Skeletal muscle tissue (tissue), 4 donors: Measurements from ENCODE around the gene NAT8L. TPM values are rescaled to one million over a fixed set of nuclear protein-coding genes. Genes with fewer than 3 reads are reported as not detected.

Experiments
- H3K27ac ChIP-seq: one replicate; pipeline ENCODE4 v1.7.0; 2013; ENCODE audit warnings: mild to moderate bottlenecking, low read depth, low read length, inconsistent platforms
- H3K27me3 ChIP-seq, 3 donors: one replicate each; pipeline ENCODE4 v1.7.0; 2013; ENCODE audit warnings: low read length in 3 of 3; ENCODE audit not compliant: control insufficient read depth in 3 of 3, insufficient read depth in 3 of 3
- H3K36me3 ChIP-seq, 3 donors: one replicate each; pipeline ENCODE4 v1.7.0; 2013; ENCODE audit warnings: low read length in 3 of 3; ENCODE audit not compliant: control insufficient read depth in 3 of 3, insufficient read depth in 3 of 3
- H3K4me1 ChIP-seq, 3 donors: one replicate each; pipeline ENCODE4 v1.7.0; 2013; ENCODE audit warnings: low read length in 3 of 3, mild to moderate bottlenecking in 3 of 3; ENCODE audit not compliant: control insufficient read depth in 3 of 3, insufficient read depth in 3 of 3
- H3K4me3 ChIP-seq, 3 donors: one replicate each; pipeline ENCODE4 v1.7.0; 2013; ENCODE audit warnings: low read length in 3 of 3
- H3K9ac ChIP-seq, 3 donors: one replicate each; pipeline ENCODE4 v1.7.0; 2013; ENCODE audit warnings: low read length in 3 of 3, mild to moderate bottlenecking in 3 of 3, moderate library complexity in 2 of 3, low read depth in 1 of 3
- H3K9me3 ChIP-seq, 3 donors: one replicate each; pipeline ENCODE4 v1.7.0; 2013; ENCODE audit warnings: low read length in 3 of 3; ENCODE audit not compliant: control insufficient read depth in 3 of 3
- total RNA-seq: library from RNA; depleted of rRNA; stranded (reverse); fragments of >200 nt; gene quantifications from one replicate; pipeline ENCODE4 v1.2.3, GENCODE V29; 2014
- donor health status: Osteomylitis.

NAT8L gene
- total RNA-seq, 1 donor from 2014 or later, result 1.0 TPM

- Histone ChIP-seq H3K9ac (peak overlapping the region in 1 of 3 donors; percentile 10), H3K4me1 (peaks cover under 1 to 3% (median 3%) of the 10 kb centered on the region in 3 donors), H3K4me3 (no peak overlapping the region), H3K27ac (no peak overlapping the region), H3K9me3 (no peaks in the 10 kb centered on the region), H3K36me3 (no peaks in the 10 kb centered on the region), H3K27me3 (peaks cover 10 to 16% (median 12%) of the 10 kb centered on the region in 3 donors)
Observed at GRCh38 chr4:2036327-2036726, 22.8 kb upstream of the NAT8L start.

DNA sequence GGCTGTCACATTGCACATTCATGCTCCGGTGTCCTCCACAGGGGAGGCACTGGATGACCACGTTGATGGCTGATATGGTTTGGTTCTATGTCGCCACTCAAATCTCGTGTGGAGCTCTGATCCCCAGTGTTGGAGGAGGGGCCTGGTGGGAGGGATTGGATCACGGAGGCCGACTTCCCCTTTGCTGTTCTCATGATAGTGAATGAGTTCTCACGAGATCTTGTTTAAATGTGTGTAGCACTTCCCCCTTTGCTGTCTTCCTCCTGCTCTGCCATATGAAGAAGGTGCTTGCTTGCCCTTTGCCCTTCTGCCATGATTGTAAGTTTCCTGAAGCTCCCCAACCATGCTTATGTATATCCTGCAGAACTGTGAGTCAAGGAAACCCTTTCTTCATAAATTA lies 22.3 kb upstream of the NAT8L start:
- no peak overlapping the region for H3K27ac ChIP-seq
- H3K4me1 ChIP-seq, result peaks cover 6 to 8% (median 6%) of the 10 kb centered on the region in 3 donors
- no peak overlapping the region for H3K4me3 ChIP-seq
- no peaks in the 10 kb centered on the region for H3K9me3 ChIP-seq
- peaks cover 15 to 21% (median 17%) of the 10 kb centered on the region in 3 donors for H3K27me3 ChIP-seq
- H3K36me3 ChIP-seq, result no peaks in the 10 kb centered on the region
- no peak overlapping the region for H3K9ac ChIP-seq

GRCh38 chr4:2040391-2041238 lies 18.5 kb upstream of the NAT8L start:
- Histone ChIP-seq H3K4me3 (peak overlapping the region in 1 of 3 donors; percentile 65), H3K9ac (no peak overlapping the region), H3K27me3 (peaks cover 29 to 41% (median 41%) of the 10 kb centered on the region in 3 donors)

GRCh38 chr4:2041239-2042130 lies 17.6 kb upstream of the NAT8L start:
- Histone ChIP-seq H3K4me3 (peak overlapping the region; percentile 63 to 65 (median 64)), H3K36me3 (no peaks in the 10 kb centered on the region), H3K9ac (no peak overlapping the region), H3K9me3 (no peaks in the 10 kb centered on the region), H3K4me1 (peaks cover 6 to 17% (median 8%) of the 10 kb centered on the region in 3 donors), H3K27ac (no peak overlapping the region), H3K27me3 (peaks cover 30 to 42% (median 35%) of the 10 kb centered on the region in 3 donors)

More at GRCh38 chr4:2040391-2041238, 18.5 kb upstream of the NAT8L start:
- no peak overlapping the region for H3K27ac ChIP-seq
- no peaks in the 10 kb centered on the region for H3K36me3 ChIP-seq
- H3K4me1 ChIP-seq, result peaks cover 6 to 11% (median 8%) of the 10 kb centered on the region in 3 donors
- H3K9me3 ChIP-seq, result no peaks in the 10 kb centered on the region

GRCh38 chr4:2042204-2042946 lies 16.8 kb upstream of the NAT8L start:
- Histone ChIP-seq H3K9ac (no peak overlapping the region), H3K9me3 (no peaks in the 10 kb centered on the region), H3K4me3 (peak overlapping the region in 1 of 3 donors; percentile 64), H3K4me1 (peaks cover 6 to 17% (median 8%) of the 10 kb centered on the region in 3 donors), H3K27me3 (peaks cover 31 to 42% (median 34%) of the 10 kb centered on the region in 3 donors), H3K27ac (no peak overlapping the region), H3K36me3 (no peaks in the 10 kb centered on the region)

GRCh38 chr4:2042947-2043395 lies 16.2 kb upstream of the NAT8L start:
- H3K36me3 ChIP-seq, result no peaks in the 10 kb centered on the region
- peaks cover 37 to 42% (median 38%) of the 10 kb centered on the region in 3 donors for H3K27me3 ChIP-seq
- no peak overlapping the region for H3K9ac ChIP-seq
- H3K4me3 ChIP-seq, result no peak overlapping the region
- peaks cover 6 to 17% (median 8%) of the 10 kb centered on the region in 3 donors for H3K4me1 ChIP-seq
- no peaks in the 10 kb centered on the region for H3K9me3 ChIP-seq
- no peak overlapping the region for H3K27ac ChIP-seq

- Histone ChIP-seq H3K9ac (no peak overlapping the region), H3K36me3 (no peaks in the 10 kb centered on the region), H3K9me3 (no peaks in the 10 kb centered on the region), H3K27me3 (peaks cover 37 to 43% (median 42%) of the 10 kb centered on the region in 3 donors), H3K4me3 (no peak overlapping the region), H3K27ac (no peak overlapping the region), H3K4me1 (peaks cover 6 to 17% (median 8%) of the 10 kb centered on the region in 3 donors)
Observed at GRCh38 chr4:2043396-2044118, 15.6 kb upstream of the NAT8L start.

DNA sequence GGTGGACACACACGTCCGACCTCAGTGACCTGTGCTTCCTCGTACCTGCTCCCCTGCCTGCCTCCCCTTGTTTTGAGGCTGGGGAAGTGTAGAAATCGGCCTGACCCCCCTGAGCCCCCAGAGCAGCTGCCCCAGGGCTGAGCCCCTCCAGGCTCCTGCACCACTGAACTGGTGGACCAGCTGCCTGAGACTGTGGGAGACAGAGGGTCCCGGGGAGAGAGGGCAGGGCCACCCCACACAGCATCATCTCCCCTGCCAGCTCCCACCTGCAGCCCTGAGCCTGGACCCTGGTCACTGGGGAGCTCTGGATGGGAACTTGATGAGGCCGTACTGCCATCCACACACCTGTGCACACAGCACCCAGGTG lies 15.0 kb upstream of the NAT8L start:
- H3K9me3 ChIP-seq, result no peaks in the 10 kb centered on the region
- no peak overlapping the region for H3K9ac ChIP-seq
- no peak overlapping the region for H3K4me3 ChIP-seq
- H3K36me3 ChIP-seq, result no peaks in the 10 kb centered on the region
- peaks cover 6 to 17% (median 8%) of the 10 kb centered on the region in 3 donors for H3K4me1 ChIP-seq
- H3K27me3 ChIP-seq, result peaks cover 35 to 43% (median 40%) of the 10 kb centered on the region in 3 donors
- no peak overlapping the region for H3K27ac ChIP-seq
